NCI-H460 (cell line): ENCODE measurements around the gene TMEM120A. TPM values are rescaled to one million over a fixed set of nuclear protein-coding genes. Genes with fewer than 3 reads are reported as not detected.

Experiments
- DNase-seq: peaks from one replicate; pipeline ENCODE4 v3.0.0-alpha.2; 2016; ENCODE audit warnings: low read depth; ENCODE audit errors: extremely low read depth
- total RNA-seq: library from RNA; depleted of rRNA; stranded (reverse); fragments of >200 nt; shearing (Covaris generic); gene quantifications from 2 replicates; pipeline ENCODE4 v1.2.3, GENCODE V29; 2014

Gene TMEM120A
- total RNA-seq, 1 experiment from 2014 or later, result 11.5 TPM

GRCh38 chr7:75962607-75963380, 31.6 kb downstream of the TMEM120A start:
- no peak for DNase-seq

- no peak for DNase-seq
These were observed 33.2 kb downstream of the TMEM120A start for GRCh38 chr7:75961218-75961617.

GRCh38 chr7:75960372-75960771, 34.0 kb downstream of the TMEM120A start:
- no peak for DNase-seq

GRCh38 chr7:75958802-75959543, 35.4 kb downstream of the TMEM120A start:
- no peak for DNase-seq

DNA sequence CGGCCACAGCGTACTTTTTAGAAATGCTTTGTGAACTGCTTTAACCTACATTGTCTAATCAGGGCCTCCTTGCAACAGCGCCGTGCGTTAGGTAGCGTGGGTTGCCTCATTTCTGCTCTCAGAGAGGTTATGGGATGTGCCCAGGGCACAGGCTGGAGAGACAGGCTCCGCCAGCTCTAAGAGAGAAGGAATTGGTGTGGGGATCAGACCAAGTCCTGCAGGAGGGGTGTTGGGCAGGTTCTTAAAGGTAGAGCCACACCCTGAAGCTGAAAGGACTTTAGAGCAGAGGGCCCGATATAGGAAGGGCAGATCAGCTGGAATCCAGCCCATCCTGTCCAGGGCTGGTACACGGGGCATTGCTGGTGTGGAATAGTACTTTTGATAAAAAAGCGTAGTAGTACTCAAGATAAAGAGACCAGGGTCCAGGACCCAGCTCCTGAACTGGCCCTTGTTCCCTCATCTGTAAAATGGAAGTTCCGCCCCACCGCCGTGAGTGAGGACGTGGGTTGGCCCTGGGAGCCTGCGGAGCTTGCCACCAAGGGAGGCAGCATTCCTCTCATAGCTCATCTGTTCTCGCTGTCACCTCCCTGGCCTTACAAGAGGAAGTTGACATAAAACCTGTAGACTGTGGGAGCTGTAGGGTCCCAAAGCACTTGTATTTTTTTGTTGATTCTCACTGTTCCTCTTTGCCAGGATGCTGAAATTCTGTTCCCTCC, 37.2 kb downstream of the TMEM120A start:
- no peak for DNase-seq

DNA sequence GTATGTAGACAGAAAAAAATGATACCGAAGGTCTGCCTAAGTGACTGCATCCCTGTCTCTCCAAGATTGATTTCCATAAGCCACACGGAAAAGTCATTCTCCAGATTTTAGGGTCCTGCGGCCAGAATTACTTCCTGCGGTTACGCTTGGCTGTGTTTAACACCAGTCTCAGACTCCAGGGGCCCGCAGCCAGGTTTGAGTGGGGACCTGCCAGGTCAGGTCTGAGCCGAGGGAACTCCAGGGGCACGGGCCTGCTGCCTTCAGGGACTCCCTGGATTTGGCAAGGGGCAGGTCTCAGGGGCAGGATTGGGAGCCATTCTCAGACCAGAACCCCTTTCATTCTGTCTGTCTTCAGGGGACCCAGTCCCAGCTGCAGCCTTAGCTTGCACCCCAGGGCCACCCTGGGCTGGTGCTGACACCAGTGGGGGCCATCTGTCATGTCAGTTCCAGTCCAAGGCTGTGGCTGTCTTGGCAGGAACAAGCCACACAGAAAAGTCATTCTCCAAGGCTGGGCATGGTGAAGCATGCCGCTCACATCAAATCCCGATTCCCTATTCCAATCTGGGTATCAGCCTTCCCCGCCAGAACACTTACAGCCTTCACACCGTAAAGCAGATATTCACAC, 39.0 kb downstream of the TMEM120A start:
- DNase-seq, result no peak

DNA sequence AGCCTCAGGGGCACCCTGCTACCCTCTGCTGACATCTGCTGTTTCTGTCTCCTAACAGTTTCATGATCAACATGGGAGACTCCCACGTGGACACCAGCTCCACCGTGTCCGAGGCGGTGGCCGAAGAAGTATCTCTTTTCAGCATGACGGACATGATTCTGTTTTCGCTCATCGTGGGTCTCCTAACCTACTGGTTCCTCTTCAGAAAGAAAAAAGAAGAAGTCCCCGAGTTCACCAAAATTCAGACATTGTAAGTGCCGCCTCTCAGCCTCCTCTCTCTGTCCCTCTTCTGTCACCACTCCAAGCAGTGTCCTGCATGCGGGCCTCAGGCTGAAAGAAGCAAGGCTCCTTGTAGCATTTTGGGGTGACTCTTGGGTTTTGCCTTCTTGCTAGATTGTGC, 40.5 kb downstream of the TMEM120A start:
- DNase-seq, result no peak

DNA sequence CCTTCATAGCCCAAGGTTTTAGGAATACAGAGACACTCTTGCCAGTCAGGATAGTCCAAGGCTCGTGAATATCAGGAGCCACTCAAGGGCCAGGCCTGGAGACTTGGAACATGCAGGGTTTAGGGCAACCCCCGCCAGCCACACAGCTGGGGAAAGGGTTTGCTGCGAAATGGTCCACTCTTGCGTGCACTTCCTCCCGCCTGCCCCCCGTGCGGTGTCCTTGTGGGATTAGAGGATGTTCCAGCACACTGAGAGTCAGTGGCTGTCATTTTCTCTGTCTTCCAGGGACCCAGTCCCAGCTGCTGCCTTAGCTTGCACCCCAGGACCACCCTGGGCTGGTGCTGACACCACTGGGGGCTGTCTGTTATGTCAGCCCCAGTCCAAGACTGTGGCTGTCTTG, 41.0 kb downstream of the TMEM120A start:
- no peak for DNase-seq

DNA sequence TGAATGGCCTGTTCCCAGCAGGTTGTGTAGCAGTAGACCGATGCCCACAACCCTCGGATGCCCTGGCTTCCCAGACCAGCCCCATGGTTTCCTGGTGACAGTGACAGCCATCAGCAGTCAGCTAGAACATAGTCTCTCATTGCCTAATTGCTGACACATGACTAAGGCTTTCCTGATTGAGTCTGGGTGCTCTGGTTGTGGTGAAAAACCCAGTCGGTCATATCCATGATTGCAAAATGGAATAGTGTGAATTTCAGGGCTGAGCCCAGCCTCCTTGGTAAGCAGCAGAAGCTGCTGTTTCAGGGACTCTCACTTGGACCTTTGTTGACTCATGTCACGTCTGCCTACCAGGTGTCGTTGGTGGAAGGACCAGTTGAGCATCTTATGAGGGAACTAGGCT, 42.9 kb downstream of the TMEM120A start:
- DNase-seq, result no peak

DNA sequence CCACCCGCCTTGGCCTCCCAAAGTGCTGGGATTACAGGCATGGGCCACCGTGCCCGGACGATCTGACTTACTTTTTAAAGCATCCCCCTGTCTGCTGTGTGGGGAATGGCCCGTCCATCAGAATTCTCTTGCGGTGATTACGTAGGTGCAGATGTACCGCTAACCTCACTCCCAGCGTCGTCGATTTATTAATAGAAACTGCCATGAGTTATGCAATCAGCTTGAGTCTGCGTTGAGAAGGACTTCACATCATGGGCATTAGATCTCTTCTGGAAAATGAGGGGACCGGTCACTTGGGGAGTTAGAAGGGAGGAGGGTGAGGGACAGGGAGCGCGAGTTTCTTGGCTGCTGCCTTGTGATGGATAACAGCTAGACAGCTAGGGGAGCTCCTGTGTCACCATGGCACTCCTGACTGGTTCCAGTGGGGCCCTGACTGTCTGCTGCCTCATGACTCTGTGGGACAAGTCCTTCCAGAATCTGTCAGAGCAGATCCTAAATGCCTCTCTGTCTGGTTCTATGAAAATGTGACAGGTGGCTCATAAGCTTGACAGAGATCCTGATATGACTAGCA, 44.2 kb downstream of the TMEM120A start:
- DNase-seq, result no peak

DNA sequence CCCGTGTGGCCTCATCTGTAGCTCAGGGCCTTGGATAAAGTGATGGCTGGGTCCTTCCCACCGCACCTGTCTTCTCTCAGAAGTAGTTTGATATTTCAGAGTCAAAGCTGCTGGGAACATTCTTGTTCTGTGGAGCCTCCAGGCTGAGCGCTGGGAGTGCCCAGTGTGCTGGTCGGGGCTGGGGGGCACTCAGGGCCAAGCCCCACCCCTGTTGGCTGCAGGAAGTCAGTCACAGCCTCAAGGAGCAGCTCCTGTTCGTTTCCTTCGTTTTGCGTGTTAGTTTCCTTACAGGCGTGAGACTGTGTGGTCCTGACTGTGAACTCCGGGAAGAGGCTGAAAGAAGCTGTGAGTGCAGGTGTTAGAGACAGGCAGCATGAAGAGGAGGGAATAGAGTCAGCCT, 46.2 kb downstream of the TMEM120A start:
- no peak for DNase-seq

- no peak for DNase-seq
These were observed 48.1 kb downstream of the TMEM120A start for GRCh38 chr7:75946207-75946855.

DNA sequence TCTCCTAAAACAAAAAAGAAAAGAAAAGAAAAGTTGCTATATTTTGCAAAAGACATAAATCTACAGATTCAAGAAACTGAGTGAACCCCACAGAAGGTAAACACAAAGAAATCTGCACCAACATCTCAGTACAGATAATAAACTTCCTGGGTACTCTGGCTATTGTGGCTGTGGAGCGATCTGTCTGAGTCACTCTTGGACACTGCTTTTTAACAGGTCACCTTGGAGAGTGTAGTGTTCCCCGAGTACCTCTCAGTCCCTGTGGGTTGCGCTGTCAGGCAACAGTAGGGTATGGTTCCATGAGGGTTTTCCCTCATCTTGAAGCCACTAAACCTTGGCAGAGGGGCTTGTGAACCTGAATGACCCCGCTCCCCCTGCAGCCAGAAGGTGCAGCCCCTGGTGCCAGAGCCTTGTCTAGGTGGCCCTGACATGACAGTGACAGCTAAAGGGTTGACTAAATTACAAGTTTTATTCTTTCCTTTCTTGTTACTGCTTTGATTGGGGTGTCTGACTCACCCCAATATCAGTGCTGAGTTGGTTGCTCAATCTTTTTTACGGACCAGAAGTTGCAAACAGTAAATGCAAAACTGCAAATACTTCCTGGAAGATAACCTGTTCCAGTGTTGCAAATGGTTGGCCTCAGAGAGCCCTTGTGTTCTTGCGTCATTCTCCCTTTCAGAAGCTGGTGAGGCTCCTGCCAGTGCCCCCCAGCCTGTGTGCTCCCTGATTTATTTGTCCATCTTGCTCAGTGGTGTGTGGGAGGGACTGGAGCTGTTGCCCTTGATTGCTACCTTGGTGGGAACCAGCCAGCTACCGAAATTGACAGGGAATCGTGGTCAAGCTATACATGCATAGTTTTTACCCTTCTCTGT, 48.9 kb downstream of the TMEM120A start:
- no peak for DNase-seq

DNA sequence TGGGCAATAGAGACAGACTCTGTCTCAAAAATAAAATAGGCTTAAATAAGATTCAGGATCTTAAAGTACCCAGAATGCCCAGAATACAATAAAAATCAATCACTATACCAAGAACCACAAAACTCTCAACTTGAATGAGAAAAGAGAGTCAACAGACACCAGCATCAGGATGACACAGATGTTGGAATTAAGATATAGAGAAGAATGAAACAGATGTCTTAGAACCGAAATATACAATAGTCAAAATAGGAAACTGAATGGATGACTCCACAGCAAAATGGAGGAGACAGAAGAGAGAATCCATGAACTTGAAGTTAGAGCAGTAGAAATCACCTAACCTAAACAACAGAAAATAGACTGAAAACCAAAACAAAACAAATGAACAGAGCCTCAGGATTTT, 49.9 kb downstream of the TMEM120A start:
- no peak for DNase-seq

- DNase-seq, result no peak
These were observed 50.5 kb downstream of the TMEM120A start for GRCh38 chr7:75943864-75944263.

GRCh38 chr7:75938921-75939320, 55.5 kb downstream of the TMEM120A start:
- DNase-seq, result no peak

GRCh38 chr7:75937958-75938786, 56.2 kb downstream of the TMEM120A start:
- DNase-seq, result peak; percentile 89
